ENCODE data around the gene SMAGP. TPM values are rescaled to one million over a fixed set of nuclear protein-coding genes. Genes with fewer than 3 reads are reported as not detected.
A peak's percentile ranks its signal among the peaks of the same experiment; 100 is the strongest.

The SMAGP gene
- total RNA-seq, 2 experiments from 2014 or later: 0.96 to 1.4 TPM

- peaks cover 58% of the 10 kb centered on the region for H3K4me1 Mint-ChIP-seq (ENCODE audit: low read depth)
- no peaks in the 10 kb centered on the region for H3K27me3 Mint-ChIP-seq
- no peaks in the 10 kb centered on the region for H3K9me3 Mint-ChIP-seq
- no peak for TF ChIP-seq CTCF (IDR thresholded peaks at IDR 0.05)
- intact Hi-C loops (cut with micrococcal nuclease): loop anchor here (5.0 kb wide), 1 partner anchor 151 kb away; no protein-coding TSS in a partner anchor
- ChIA-PET CTCF (no interaction called here), POLR2A (interaction anchor here (1.6 to 3.6 kb wide), 2 partner anchors 10 to 161 kb away, joined by 4 to 15 read pairs; partner anchors contain the start of gene CSRNP2)
- peaks cover 54% of the 10 kb centered on the region for H3K36me3 Mint-ChIP-seq (ENCODE audit: low read depth)
- no peak overlapping the region for H3K4me3 Mint-ChIP-seq
- ATAC-seq (no peak), DNase-seq (no peak)
- peak overlapping the region; percentile 39 for H3K27ac Mint-ChIP-seq
Observed at GRCh38 chr12:51242876-51243275, 27.3 kb downstream of the SMAGP start.

GRCh38 chr12:51242120-51242519, 28.1 kb downstream of the SMAGP start:
- ChIA-PET POLR2A (interaction anchor here (0.6 to 4.2 kb wide), 3 partner anchors 11 to 1897 kb away, joined by 3 to 24 read pairs (median 3); partner anchors contain the start of gene POU6F1), CTCF (interaction anchor here (1.0 to 1.6 kb wide), 2 partner anchors 9 to 99 kb away, joined by 3 to 5 read pairs; no protein-coding TSS in a partner anchor)
- H3K4me3 Mint-ChIP-seq: no peak overlapping the region
- intact Hi-C loops (cut with micrococcal nuclease): loop anchor here (5.0 kb wide), 1 partner anchor 150 kb away; no protein-coding TSS in a partner anchor
- ATAC-seq: no peak
- peak overlapping the region; percentile 66 for H3K27ac Mint-ChIP-seq
- H3K9me3 Mint-ChIP-seq: no peaks in the 10 kb centered on the region
- no peak for TF ChIP-seq CTCF (IDR thresholded peaks at IDR 0.05)
- peaks cover 54% of the 10 kb centered on the region for H3K36me3 Mint-ChIP-seq (ENCODE audit: low read depth)
- peaks cover 52% of the 10 kb centered on the region for H3K4me1 Mint-ChIP-seq (ENCODE audit: low read depth)
- H3K27me3 Mint-ChIP-seq: no peaks in the 10 kb centered on the region
- no peak for DNase-seq

- H3K36me3 Mint-ChIP-seq (ENCODE audit: low read depth): peaks cover 49% of the 10 kb centered on the region
- peak overlapping the region; percentile 95 for H3K4me3 Mint-ChIP-seq
- no peak for TF ChIP-seq CTCF (IDR thresholded peaks at IDR 0.05)
- intact Hi-C loops (cut with micrococcal nuclease): loop anchor here (5.0 kb wide), 1 partner anchor 149 kb away; no protein-coding TSS in a partner anchor
- no peaks in the 10 kb centered on the region for H3K27me3 Mint-ChIP-seq
- DNase-seq (no peak), ATAC-seq (no peak)
- H3K4me1 Mint-ChIP-seq (ENCODE audit: low read depth): peaks cover 41% of the 10 kb centered on the region
- H3K9me3 Mint-ChIP-seq: no peaks in the 10 kb centered on the region
- ChIA-PET CTCF (interaction anchor here (0.9 to 1.9 kb wide), 7 partner anchors 8 to 159 kb away, joined by 3 to 15 read pairs (median 4); no protein-coding TSS in a partner anchor), POLR2A (interaction anchor here (0.7 to 4.2 kb wide), 6 partner anchors 8 to 216 kb away, joined by 3 to 24 read pairs (median 4); partner anchors contain the start of genes POU6F1 and SLC11A2)
- peak overlapping the region; percentile 48 for H3K27ac Mint-ChIP-seq
Observed at GRCh38 chr12:51240971-51241370, 29.2 kb downstream of the SMAGP start.

- ChIA-PET POLR2A (interaction anchor here (0.8 to 4.2 kb wide), 16 partner anchors 8 to 220 kb away, joined by 3 to 24 read pairs (median 4); partner anchors contain the start of genes CSRNP2 and POU6F1), CTCF (interaction anchor here (1.1 to 2.9 kb wide), 7 partner anchors 14 to 112 kb away, joined by 3 to 11 read pairs (median 7); partner anchors contain the start of gene POU6F1)
- intact Hi-C loops (cut with micrococcal nuclease): no loop called here
- H3K27me3 Mint-ChIP-seq: no peaks in the 10 kb centered on the region
- H3K4me1 Mint-ChIP-seq (ENCODE audit: low read depth): peaks cover 31% of the 10 kb centered on the region
- DNase-seq (peak; percentile 97), ATAC-seq (peak; percentile 92)
- no peaks in the 10 kb centered on the region for H3K9me3 Mint-ChIP-seq
- H3K36me3 Mint-ChIP-seq (ENCODE audit: low read depth): peaks cover 35% of the 10 kb centered on the region
- H3K27ac Mint-ChIP-seq: peak within 1 kb of the TSS; percentile 100
- TF ChIP-seq CTCF (IDR thresholded peaks at IDR 0.05): no peak
- peak within 1 kb of the TSS; percentile 95 for H3K4me3 Mint-ChIP-seq
Observed at GRCh38 chr12:51238510-51239334, 31.5 kb downstream of the SMAGP start, which contains the start of gene DAZAP2. DAZAP2 (plus strand) TSS chr12:51238826; CDS start chr12:51238908, 82 bp downstream.
